ENCODE data around the gene RAF1. TPM values are rescaled to one million over a fixed set of nuclear protein-coding genes. Genes with fewer than 3 reads are reported as not detected.

Gene RAF1
- total and polyA plus RNA-seq, 10 donors = 31.6 to 153 (median 110) TPM

DNA sequence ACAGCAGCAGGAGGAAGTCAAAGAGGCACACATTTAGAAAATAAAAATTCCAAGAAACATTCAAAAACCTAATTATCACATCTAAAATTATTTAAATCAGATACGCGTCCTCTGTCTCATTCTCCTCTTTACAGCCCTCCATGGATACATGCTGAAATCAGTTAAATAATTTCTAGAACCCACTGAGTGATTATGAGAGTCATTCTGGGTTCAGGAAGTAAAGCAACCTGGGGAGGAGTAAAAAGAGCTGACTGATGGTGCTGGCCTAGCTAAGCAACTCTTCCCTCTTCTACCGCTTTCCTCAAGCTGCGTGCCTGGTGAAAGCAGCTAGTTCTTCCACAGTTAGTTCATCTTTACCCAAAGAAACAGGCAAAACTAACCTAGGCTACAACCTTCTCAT, 48.7 kb downstream of the RAF1 start:
- DNase-seq = no peak
- Histone ChIP-seq H3K36me3 (peaks cover 2 to 86% (median 38%) of the 10 kb centered on the region in 6 donors), H3K27me3 (replicated peaks in 1 of 7) (no peaks in the 10 kb centered on the region), H3K27ac (peak overlapping the region in 5 of 8 donors; percentile 22 to 65 (median 32)), H3K4me3 (no peak overlapping the region), H3K9me3 (no peaks in the 10 kb centered on the region), H3K4me1 (peaks cover 0 to 47% (median 14%) of the 10 kb centered on the region in 6 donors)
- intact Hi-C loops (cut with DNase I; ENCODE audit: low total_unique reads) = no loop called here
- TF ChIP-seq POLR2A (IDR thresholded peaks at IDR 0.05) (no peak), POLR2AphosphoS5 (IDR thresholded peaks at IDR 0.05) (no peak), CTCF (IDR thresholded peaks at IDR 0.05 in 8 of 11, conservative IDR thresholded peaks at IDR 0.05 in 3 of 11) (no peak)
- WGBS, 5 donors = 80 to 97% (median 83%) methylated on average over 4 of the region's 4 CpGs

DNA sequence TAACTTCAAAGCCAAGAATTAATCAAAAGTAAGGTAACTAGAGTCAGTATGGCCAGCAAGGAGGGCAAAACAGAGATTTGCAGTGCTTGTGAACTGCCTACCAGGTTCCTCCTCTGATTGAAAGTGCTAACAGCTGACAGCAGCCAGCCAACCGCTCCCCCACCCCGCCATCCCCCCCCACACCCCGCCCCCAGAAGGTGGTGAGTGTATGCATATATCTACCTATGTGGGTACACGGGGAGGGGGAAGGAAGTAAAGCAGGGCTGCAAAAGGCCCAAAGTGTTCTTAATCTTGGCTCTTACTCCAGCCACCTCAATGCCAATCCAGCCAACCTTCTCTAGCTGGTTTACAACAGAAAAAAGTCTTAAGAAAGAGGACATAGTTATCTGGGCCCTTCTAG, 50.7 kb downstream of the RAF1 start:
- 43 to 54% (median 49%) methylated on average over 4 of the region's 4 CpGs for WGBS, 5 donors
- Histone ChIP-seq H3K9me3 (no peaks in the 10 kb centered on the region), H3K27ac (peak overlapping the region in 2 of 8 donors; percentile 19 to 23), H3K4me3 (no peak overlapping the region), H3K36me3 (peaks cover 6 to 100% (median 51%) of the 10 kb centered on the region in 6 donors), H3K4me1 (peaks cover 0 to 44% (median 13%) of the 10 kb centered on the region in 6 donors), H3K27me3 (replicated peaks in 1 of 7) (no peaks in the 10 kb centered on the region)
- intact Hi-C loops (cut with DNase I; ENCODE audit: low total_unique reads) = no loop called here
- TF ChIP-seq POLR2AphosphoS5 (IDR thresholded peaks at IDR 0.05) (no peak), CTCF (IDR thresholded peaks at IDR 0.05 in 8 of 11, conservative IDR thresholded peaks at IDR 0.05 in 3 of 11) (no peak), POLR2A (IDR thresholded peaks at IDR 0.05) (no peak)
- no peak for DNase-seq

- Histone ChIP-seq H3K9me3 (no peaks in the 10 kb centered on the region), H3K27ac (peak overlapping the region in 2 of 8 donors; percentile 19 to 23), H3K27me3 (replicated peaks in 1 of 7) (no peaks in the 10 kb centered on the region), H3K36me3 (peaks cover 6 to 100% (median 52%) of the 10 kb centered on the region in 6 donors), H3K4me3 (no peak overlapping the region), H3K4me1 (peaks cover 0 to 44% (median 13%) of the 10 kb centered on the region in 6 donors)
- TF ChIP-seq POLR2A (IDR thresholded peaks at IDR 0.05) = no peak
- intact Hi-C loops (cut with DNase I; ENCODE audit: low total_unique reads) = no loop called here
- no peak for DNase-seq
- 79 to 85% (median 85%) methylated on average over 6 of the region's 6 CpGs for WGBS, 5 donors
These were observed 51.2 kb downstream of the RAF1 start for GRCh38 chr3:12612514-12613226.

- DNase-seq = no peak
- no peaks in the 10 kb centered on the region for H3K27me3 ChIP-seq (replicated peaks in 1 of 7)
- intact Hi-C loops (cut with DNase I; ENCODE audit: low total_unique reads) = no loop called here
- H3K9me3 ChIP-seq = no peaks in the 10 kb centered on the region
- TF ChIP-seq CTCF (IDR thresholded peaks at IDR 0.05 in 8 of 11, conservative IDR thresholded peaks at IDR 0.05 in 3 of 11) = no peak
- no peak for TF ChIP-seq POLR2A (IDR thresholded peaks at IDR 0.05)
- no peak for TF ChIP-seq POLR2AphosphoS5 (IDR thresholded peaks at IDR 0.05)
- H3K27ac ChIP-seq = no peak overlapping the region
- H3K36me3 ChIP-seq = peaks cover 4 to 100% (median 55%) of the 10 kb centered on the region in 6 donors
- H3K4me1 ChIP-seq = peaks cover 0 to 39% (median 13%) of the 10 kb centered on the region in 6 donors
- H3K4me3 ChIP-seq = no peak overlapping the region
- 77 to 91% (median 78%) methylated on average over 5 of the region's 5 CpGs for WGBS, 5 donors
These were observed 52.8 kb downstream of the RAF1 start for GRCh38 chr3:12611117-12611516.

Data from spleen (tissue), 11 donors.